HUES48 (cell line): ENCODE measurements around the gene AFG1L.
"Not testable (repeated sequence)": the region's sequence is repeated elsewhere in the genome, so short reads cannot be mapped to it uniquely, and the experiment has no call there.

Experiments used
- H3K27ac ChIP-seq: one replicate; pipeline ENCODE4 v1.7.0; 2013; ENCODE audit warnings: low read depth, low read length, inconsistent platforms
- H3K27me3 ChIP-seq: 2 replicates; pipeline ENCODE4 v1.6.1; 2013; ENCODE audit warnings: mild to moderate bottlenecking, low read length; ENCODE audit not compliant: control insufficient read depth, insufficient read depth
- H3K36me3 ChIP-seq: 2 replicates; pipeline ENCODE4 v1.6.1; 2013; ENCODE audit warnings: low read length; ENCODE audit not compliant: control insufficient read depth, insufficient read depth
- H3K4me1 ChIP-seq: 2 replicates; pipeline ENCODE4 v1.6.1; 2013; ENCODE audit warnings: mild to moderate bottlenecking, low read length; ENCODE audit not compliant: control insufficient read depth, insufficient read depth
- H3K4me3 ChIP-seq: 2 replicates; pipeline ENCODE4 v1.5.1; 2013; ENCODE audit warnings: mild to moderate bottlenecking, low read depth, low read length
- H3K9ac ChIP-seq: 2 replicates; pipeline ENCODE4 v1.6.1; 2013; ENCODE audit warnings: mild to moderate bottlenecking, low read depth, low read length, moderate library complexity
- H3K9me3 ChIP-seq: 2 replicates; pipeline ENCODE4 v1.6.1; 2013; ENCODE audit warnings: low read length; ENCODE audit not compliant: control insufficient read depth, insufficient read depth

AFG1L gene

GRCh38 chr6:108294727-108295625 is at the start of gene AFG1L:
AFG1L (plus strand) TSS chr6:108295054; CDS start chr6:108295080, 26 bp downstream.
- peak within 1 kb of the TSS; percentile 72 for H3K4me3 ChIP-seq
- peak within 1 kb of the TSS; percentile 75 for H3K9ac ChIP-seq
- peak within 1 kb of the TSS; percentile 93 for H3K27ac ChIP-seq
- H3K4me1 ChIP-seq = peaks cover 7% of the 10 kb centered on the region
- H3K9me3 ChIP-seq = no peaks in the 10 kb centered on the region
- H3K36me3 ChIP-seq = no peaks in the 10 kb centered on the region
- no peaks in the 10 kb centered on the region for H3K27me3 ChIP-seq

GRCh38 chr6:108245095-108245494 is 49.8 kb upstream of the AFG1L start:
- not testable (repeated sequence) for H3K27me3 ChIP-seq, H3K9me3 ChIP-seq, H3K9ac ChIP-seq, H3K27ac ChIP-seq, H3K4me1 ChIP-seq, H3K4me3 ChIP-seq, H3K36me3 ChIP-seq

- H3K9ac ChIP-seq = no peak overlapping the region
- H3K36me3 ChIP-seq = no peaks in the 10 kb centered on the region
Observed at GRCh38 chr6:108247965-108248536, 46.8 kb upstream of the AFG1L start.

GRCh38 chr6:108250240-108250866 is 44.5 kb upstream of the AFG1L start:
- Histone ChIP-seq H3K27me3 (no peaks in the 10 kb centered on the region), H3K4me1 (no peaks in the 10 kb centered on the region), H3K4me3 (no peak overlapping the region), H3K9ac (no peak overlapping the region), H3K9me3 (no peaks in the 10 kb centered on the region), H3K27ac (no peak overlapping the region), H3K36me3 (no peaks in the 10 kb centered on the region)

More at GRCh38 chr6:108247965-108248536, 46.8 kb upstream of the AFG1L start:
- H3K9me3 ChIP-seq = no peaks in the 10 kb centered on the region
- H3K27me3 ChIP-seq = no peaks in the 10 kb centered on the region
- no peaks in the 10 kb centered on the region for H3K4me1 ChIP-seq
- no peak overlapping the region for H3K27ac ChIP-seq
- H3K4me3 ChIP-seq = no peak overlapping the region

- Histone ChIP-seq H3K4me3 (no peak overlapping the region), H3K27ac (no peak overlapping the region), H3K36me3 (0 out of 2 replicates have a peak, but pooled peaks cover 3% of the 10 kb centered on the region), H3K27me3 (no peaks in the 10 kb centered on the region), H3K9me3 (no peaks in the 10 kb centered on the region), H3K9ac (no peak overlapping the region), H3K4me1 (no peaks in the 10 kb centered on the region)
Observed at GRCh38 chr6:108251252-108251651, 43.6 kb upstream of the AFG1L start.

GRCh38 chr6:108252055-108252454 is 42.8 kb upstream of the AFG1L start:
- Histone ChIP-seq H3K36me3 (0 out of 2 replicates have a peak, but pooled peaks cover 4% of the 10 kb centered on the region), H3K27me3 (no peaks in the 10 kb centered on the region), H3K4me3 (no peak overlapping the region), H3K9me3 (no peaks in the 10 kb centered on the region), H3K27ac (no peak overlapping the region), H3K4me1 (no peaks in the 10 kb centered on the region), H3K9ac (no peak overlapping the region)

GRCh38 chr6:108253241-108253640 is 41.6 kb upstream of the AFG1L start:
- no peak overlapping the region for H3K9ac ChIP-seq
- no peak overlapping the region for H3K4me3 ChIP-seq
- no peaks in the 10 kb centered on the region for H3K4me1 ChIP-seq
- H3K9me3 ChIP-seq = no peaks in the 10 kb centered on the region
- H3K27me3 ChIP-seq = no peaks in the 10 kb centered on the region
- H3K36me3 ChIP-seq = 0 out of 2 replicates have a peak, but pooled peaks cover 4% of the 10 kb centered on the region
- H3K27ac ChIP-seq = no peak overlapping the region

GRCh38 chr6:108254433-108255410 is 40.1 kb upstream of the AFG1L start:
- no peak overlapping the region for H3K9ac ChIP-seq
- no peak overlapping the region for H3K27ac ChIP-seq
- no peaks in the 10 kb centered on the region for H3K9me3 ChIP-seq
- 0 out of 2 replicates have a peak, but pooled peaks cover 4% of the 10 kb centered on the region for H3K36me3 ChIP-seq
- no peaks in the 10 kb centered on the region for H3K27me3 ChIP-seq
- no peak overlapping the region for H3K4me3 ChIP-seq
- peaks cover 2% of the 10 kb centered on the region; the same call in 1 of the 2 replicates for H3K4me1 ChIP-seq

GRCh38 chr6:108260126-108260808 is 34.6 kb upstream of the AFG1L start:
- Histone ChIP-seq H3K4me1 (peaks cover 8% of the 10 kb centered on the region; the same call in 1 of the 2 replicates), H3K9me3 (no peaks in the 10 kb centered on the region), H3K4me3 (peak overlapping the region; percentile 89), H3K36me3 (0 out of 2 replicates have a peak, but pooled peaks cover 4% of the 10 kb centered on the region), H3K9ac (peak overlapping the region; percentile 61; the same call in 1 of the 2 replicates), H3K27me3 (no peaks in the 10 kb centered on the region), H3K27ac (peak overlapping the region; percentile 94)
